ENCODE data around the gene AQP3. TPM values are rescaled to one million over a fixed set of nuclear protein-coding genes. Genes with fewer than 3 reads are reported as not detected.

Gene AQP3
- total RNA-seq, 1 experiment from 2014 or later, result 5.5 TPM

GRCh38 chr9:33450621-33451146, 3.3 kb upstream of the AQP3 start:
- intact Hi-C loops (cut with micrococcal nuclease), result no loop called here
- Histone ChIP-seq H3K9ac (ENCODE audit: low read length) (no peak overlapping the region), H3K27ac (ENCODE audit: low read depth, low read length) (no peak overlapping the region), H2AFZ (ENCODE audit: low read depth, low read length, poor library complexity, severe bottlenecking) (no peak overlapping the region), H3K27me3 (ENCODE audit: insufficient read depth, low read length) (no peaks in the 10 kb centered on the region), H3K4me3 (replicated peaks in 1 of 2; ENCODE audit: low read depth in 1 of 2, low read length in 2 of 2) (no peak overlapping the region), H3K4me1 (ENCODE audit: control insufficient read depth in 1 of 2, insufficient read depth in 2 of 2, low read length in 2 of 2) (peaks cover 42 to 54% of the 10 kb centered on the region in 2 experiments), H3K4me2 (ENCODE audit: low read length) (no peak overlapping the region), H4K20me1 (ENCODE audit: insufficient read depth) (no peaks in the 10 kb centered on the region), H3K9me2 (ENCODE audit: insufficient read depth) (no peaks in the 10 kb centered on the region), H3K79me2 (ENCODE audit: insufficient read depth, low read length) (no peaks in the 10 kb centered on the region), H3K36me3 (ENCODE audit: control insufficient read depth in 1 of 2, insufficient read depth in 2 of 2, low read length in 2 of 2) (no peaks in the 10 kb centered on the region), H3K9me3 (ENCODE audit: control insufficient read depth in 1 of 2, insufficient read depth in 1 of 2, low read depth in 1 of 2, low read length in 2 of 2) (no peaks in the 10 kb centered on the region)
- POLR2A ChIA-PET, result interaction anchor here (0.7 to 1.1 kb wide), 3 partner anchors 35 to 75 kb away, joined by 3 read pairs; no protein-coding TSS in a partner anchor
- CTCF ChIA-PET, result interaction anchor here (1.7 to 4.0 kb wide), 4 partner anchors 9 to 75 kb away, joined by 3 to 39 read pairs (median 20); no protein-coding TSS in a partner anchor
- BruUV-seq (replicated peaks), result no TSS peak
- ATAC-seq (no peak), DNase-seq (ENCODE audit: low read depth, low spot score) (no peak)
- RAD21 ChIA-PET (ENCODE audit: low non-redundant PET in 1 of 2, low total read pairs in 2 of 2, uncharacterized antibody in 2 of 2, unreplicated experiment in 2 of 2), result interaction anchor here in 1 of 2 experiments (0.6 kb wide), 1 partner anchor 69 kb away, joined by 4 read pairs; no protein-coding TSS in a partner anchor
- TF ChIP-seq CEBPB (IDR thresholded peaks at IDR 0.05; ENCODE audit: low read depth), result no peak
- TF ChIP-seq TCF7L2 (IDR thresholded peaks at IDR 0.05; ENCODE audit: borderline replicate concordance, extremely low read depth, insufficient read depth, insufficient read length), result no peak
- TF ChIP-seq ZBTB33 (IDR thresholded peaks at IDR 0.05; ENCODE audit: extremely low read depth, insufficient replicate concordance, low read length), result no peak
- no peak for TF ChIP-seq MAX (IDR thresholded peaks at IDR 0.05)
- TF ChIP-seq EZH2 (IDR thresholded peaks at IDR 0.05), result no peak
- no peak for TF ChIP-seq SRF (IDR thresholded peaks at IDR 0.05; ENCODE audit: low read depth)
- no peak for TF ChIP-seq JUND (IDR thresholded peaks at IDR 0.05)
- no peak for TF ChIP-seq ZNF274 (IDR thresholded peaks at IDR 0.05; ENCODE audit: low read depth, low read length)
- TF ChIP-seq EZH2phosphoT487 (IDR thresholded peaks at IDR 0.05; ENCODE audit: borderline replicate concordance), result no peak
